Measurements from ENCODE around the gene EHD4.

GRCh38 chr15:41932511-41933289 lies 39.7 kb downstream of the EHD4 start:
- TF ChIP-seq POLR2AphosphoS5 (IDR thresholded peaks at IDR 0.05; ENCODE audit: low read depth, low read length) (no peak), REST (IDR thresholded peaks at IDR 0.05; ENCODE audit: insufficient read depth in 1 of 2, low read depth in 2 of 2, low read length in 2 of 2) (no peak), TAF1 (IDR thresholded peaks at IDR 0.05; ENCODE audit: borderline replicate concordance, insufficient read depth, low read length) (no peak), SIN3A (IDR thresholded peaks at IDR 0.05; ENCODE audit: borderline replicate concordance, insufficient read depth, low read length) (no peak)

All from PFSK-1 (cell line).